Measurements from ENCODE around the gene TBCD.
"Not testable (repeated sequence)": the region's sequence is repeated elsewhere in the genome, so short reads cannot be mapped to it uniquely, and the experiment has no call there.

The TBCD gene

DNA sequence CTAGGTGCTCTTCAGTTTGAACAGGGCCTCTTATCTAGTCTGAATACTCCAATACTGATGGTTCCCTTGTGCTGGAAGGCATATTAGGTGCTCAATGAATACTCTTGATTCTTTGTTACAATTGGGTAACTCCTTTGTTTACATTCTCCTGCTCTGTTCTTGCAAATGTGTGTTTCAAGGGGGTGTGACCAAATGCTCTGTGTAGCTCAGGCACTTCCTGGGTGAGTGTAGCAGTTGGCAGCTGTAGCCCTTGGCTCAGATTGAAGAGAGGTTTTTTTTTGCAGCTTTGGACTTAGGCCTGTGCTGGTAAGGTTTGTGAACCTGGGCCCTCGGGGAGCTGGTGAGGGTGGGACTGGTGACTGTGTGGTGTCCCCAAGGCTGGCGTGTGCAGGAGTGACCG lies 20.2 kb downstream of the TBCD start:
- Mint-ChIP-seq H3K9me3 (peaks cover under 1 to 1% of the 10 kb centered on the region in 2 donors), H3K27ac (no peak overlapping the region), H3K27me3 (no peaks in the 10 kb centered on the region), H3K4me3 (no peak overlapping the region), H3K36me3 (peaks cover 52 to 53% of the 10 kb centered on the region in 2 donors), H3K4me1 (peaks cover 8 to 31% of the 10 kb centered on the region in 2 donors)
- no peak for DNase-seq
- no peak for ATAC-seq (replicated peaks)

DNA sequence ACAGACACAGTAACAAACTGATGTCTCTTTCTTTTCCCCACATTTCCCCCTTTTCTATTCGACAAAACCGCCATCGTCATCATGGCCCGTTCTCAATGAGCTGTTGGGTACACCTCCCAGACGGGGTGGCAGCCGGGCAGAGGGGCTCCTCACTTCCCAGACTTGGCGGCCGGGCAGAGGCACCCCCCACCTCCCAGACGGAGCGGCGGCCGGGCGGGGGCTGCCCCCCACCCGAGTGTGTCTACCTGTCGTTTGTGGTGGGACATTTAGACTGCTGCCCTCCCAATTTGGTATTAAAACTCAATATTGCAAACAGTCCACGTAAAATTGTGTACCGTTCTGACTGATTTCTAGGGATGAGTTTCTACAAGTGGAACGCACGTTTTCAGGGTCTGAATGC lies 22.6 kb downstream of the TBCD start:
- peaks cover 13 to 37% of the 10 kb centered on the region in 2 donors for H3K4me1 Mint-ChIP-seq
- H3K27ac Mint-ChIP-seq; H3K27me3 Mint-ChIP-seq; ATAC-seq (replicated peaks); H3K4me3 Mint-ChIP-seq; DNase-seq; H3K9me3 Mint-ChIP-seq: not testable (repeated sequence)
- H3K36me3 Mint-ChIP-seq = peaks cover 44 to 46% of the 10 kb centered on the region in 2 donors

DNA sequence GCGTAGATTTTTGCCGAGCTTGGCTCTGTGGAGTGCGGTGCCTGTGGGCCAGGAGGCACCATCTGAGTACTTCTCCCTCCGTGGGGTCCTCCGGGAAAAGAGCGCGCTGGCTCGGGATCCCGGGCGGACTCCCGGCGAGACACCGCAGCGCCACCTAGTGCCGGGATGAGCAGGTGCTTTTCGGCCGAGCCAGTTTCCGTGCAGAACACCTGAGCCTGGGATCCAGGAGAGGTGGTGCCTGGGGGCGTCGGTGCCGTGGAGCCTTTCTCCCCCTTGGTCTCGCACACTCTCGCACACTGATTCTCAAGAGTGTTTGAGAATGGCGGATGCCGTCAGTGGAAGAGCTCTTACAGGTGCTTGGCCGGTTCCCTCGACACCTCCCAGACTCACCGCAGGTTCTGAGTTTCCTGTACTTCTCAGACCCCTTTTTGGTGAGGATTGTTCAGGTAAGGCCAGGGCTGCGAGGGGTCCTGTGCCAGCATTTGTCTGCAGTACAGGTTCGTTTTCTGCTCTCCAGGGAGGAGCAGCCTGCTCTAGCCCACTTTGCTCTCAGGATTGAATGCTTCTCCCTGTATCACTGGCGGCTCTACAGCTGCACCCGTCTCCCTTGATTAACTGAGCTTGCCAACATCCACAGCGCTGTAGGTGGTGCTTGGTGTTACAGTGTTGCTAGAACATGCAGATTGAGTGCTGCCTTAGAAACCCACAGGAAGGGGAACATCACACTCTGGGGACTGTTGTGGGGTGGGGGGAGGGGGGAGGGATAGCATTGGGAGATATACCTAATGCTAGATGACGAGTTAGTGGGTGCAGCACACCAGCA lies 23.3 kb downstream of the TBCD start:
- peaks cover 5 to 6% of the 10 kb centered on the region in 2 donors for H3K9me3 Mint-ChIP-seq
- H3K36me3 Mint-ChIP-seq = peaks cover 41 to 45% of the 10 kb centered on the region in 2 donors
- ATAC-seq (replicated peaks) (peak; percentile 93 to 94), DNase-seq (peak; percentile 11)
- peaks cover 13 to 37% of the 10 kb centered on the region in 2 donors for H3K4me1 Mint-ChIP-seq
- H3K27ac Mint-ChIP-seq = peak overlapping the region; percentile 42
- no peaks in the 10 kb centered on the region for H3K27me3 Mint-ChIP-seq
- H3K4me3 Mint-ChIP-seq = no peak overlapping the region

DNA sequence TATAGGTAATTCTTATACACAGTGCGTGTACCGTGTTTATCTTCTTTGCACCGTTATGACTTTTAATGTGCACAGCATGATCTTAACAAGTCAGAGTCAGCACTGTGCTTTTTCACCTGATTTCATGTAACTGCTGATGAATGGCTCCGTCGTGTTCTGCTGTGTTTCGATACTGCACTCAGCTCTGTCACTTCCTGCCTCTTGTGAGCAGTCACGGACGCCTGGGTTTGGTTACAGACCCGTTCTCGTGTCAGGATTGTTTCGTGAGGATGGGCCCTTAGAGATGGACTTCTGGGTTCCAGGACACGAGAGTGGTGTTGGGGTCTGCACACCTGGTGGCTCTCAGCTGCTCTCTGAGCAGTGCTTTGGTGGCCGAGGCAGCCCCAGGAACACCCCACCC lies 24.6 kb downstream of the TBCD start:
- peak overlapping the region; percentile 56 for H3K27ac Mint-ChIP-seq
- H3K36me3 Mint-ChIP-seq = peaks cover 38 to 46% of the 10 kb centered on the region in 2 donors
- H3K4me1 Mint-ChIP-seq = peaks cover 13 to 37% of the 10 kb centered on the region in 2 donors
- peaks cover 5 to 6% of the 10 kb centered on the region in 2 donors for H3K9me3 Mint-ChIP-seq
- ATAC-seq (replicated peaks) (peak; percentile 50 to 55), DNase-seq (no peak)
- peak overlapping the region in 1 of 2 donors; percentile 41 for H3K4me3 Mint-ChIP-seq
- no peaks in the 10 kb centered on the region for H3K27me3 Mint-ChIP-seq

DNA sequence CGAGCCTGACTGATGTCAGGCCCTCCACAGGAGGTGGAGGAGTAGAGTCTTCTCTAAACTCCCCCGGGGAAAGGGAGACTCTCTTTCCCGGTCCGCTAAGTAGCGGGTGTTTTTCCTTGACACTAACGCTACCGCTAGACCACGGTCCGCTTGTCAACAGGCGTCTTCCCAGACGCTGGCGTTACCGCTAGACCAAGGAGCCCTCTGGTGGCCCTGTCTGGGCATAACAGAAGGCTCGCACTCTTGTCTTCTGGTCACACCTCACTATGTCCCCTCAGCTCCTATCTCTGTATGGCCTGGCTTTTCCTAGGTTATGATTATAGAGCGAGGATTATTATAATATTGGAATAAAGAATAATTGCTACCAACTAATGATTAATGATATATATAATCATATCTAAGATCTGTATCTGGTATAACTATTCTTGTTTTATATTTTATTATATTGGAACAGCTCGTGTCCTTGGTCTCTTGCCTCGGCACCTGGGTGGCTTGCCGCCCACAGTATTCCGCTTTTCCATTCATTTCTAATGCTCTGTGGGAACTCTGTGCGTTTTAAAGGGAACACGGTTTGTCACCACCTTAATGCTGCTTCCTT lies 26.0 kb downstream of the TBCD start:
- ATAC-seq (replicated peaks); H3K9me3 Mint-ChIP-seq; H3K4me3 Mint-ChIP-seq; H3K27me3 Mint-ChIP-seq; H3K27ac Mint-ChIP-seq: not testable (repeated sequence)
- Mint-ChIP-seq H3K36me3 (peaks cover 30 to 47% of the 10 kb centered on the region in 2 donors), H3K4me1 (peaks cover 21 to 46% of the 10 kb centered on the region in 2 donors)
- DNase-seq = peak; percentile 24

DNA sequence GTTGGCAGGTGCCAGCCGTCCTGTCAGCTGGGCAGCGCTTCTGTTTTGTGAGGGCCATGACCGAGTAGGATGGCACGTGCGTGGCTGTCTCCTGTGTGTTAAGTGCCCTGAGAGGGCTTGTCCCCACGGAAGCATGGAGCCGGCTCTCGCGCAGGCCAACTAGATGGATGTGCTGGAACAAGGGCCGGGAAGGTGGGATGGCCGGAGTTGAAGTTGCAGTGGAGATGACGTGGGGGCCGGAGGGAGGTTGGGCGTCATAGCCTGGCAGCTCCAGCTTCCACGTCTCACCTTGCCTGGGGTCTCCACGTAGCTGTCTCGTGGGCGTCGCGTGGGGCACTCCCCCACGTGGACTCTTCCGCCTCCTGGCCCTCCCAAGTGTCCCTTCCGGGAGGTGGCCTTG lies 27.7 kb downstream of the TBCD start:
- DNase-seq (no peak), ATAC-seq (replicated peaks) (no peak)
- Mint-ChIP-seq H3K27me3 (no peaks in the 10 kb centered on the region), H3K36me3 (peaks cover 18 to 49% of the 10 kb centered on the region in 2 donors), H3K4me1 (peaks cover 23 to 42% of the 10 kb centered on the region in 2 donors), H3K27ac (no peak overlapping the region), H3K4me3 (no peak overlapping the region), H3K9me3 (peaks cover 5 to 6% of the 10 kb centered on the region in 2 donors)

DNA sequence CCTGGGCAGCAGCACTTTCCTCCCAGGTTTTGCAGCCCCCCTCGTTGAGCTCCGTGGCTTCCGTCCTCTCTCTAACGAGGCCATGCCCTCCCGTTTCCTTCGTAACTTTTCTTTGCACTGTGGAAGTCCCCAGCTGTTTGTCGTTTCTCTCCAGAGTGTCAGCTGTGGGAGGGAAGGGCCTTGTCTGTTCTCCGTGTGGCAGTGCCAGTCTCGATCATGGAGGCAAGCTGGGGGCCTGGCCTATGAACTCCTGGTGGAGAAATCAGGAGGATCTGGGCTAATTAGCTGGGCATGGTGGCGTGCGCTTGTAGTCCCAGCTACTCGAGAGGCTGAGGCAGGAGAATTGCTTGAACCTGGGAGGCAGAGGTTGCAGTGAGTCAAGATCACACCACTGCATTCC lies 28.3 kb downstream of the TBCD start:
- H3K4me3 Mint-ChIP-seq = no peak overlapping the region
- peaks cover 5 to 6% of the 10 kb centered on the region in 2 donors for H3K9me3 Mint-ChIP-seq
- ATAC-seq (replicated peaks) = no peak
- H3K27me3 Mint-ChIP-seq = no peaks in the 10 kb centered on the region
- H3K36me3 Mint-ChIP-seq = peaks cover 18 to 51% of the 10 kb centered on the region in 2 donors
- no peak for DNase-seq
- H3K27ac Mint-ChIP-seq = peak overlapping the region; percentile 61
- peaks cover 22 to 36% of the 10 kb centered on the region in 2 donors for H3K4me1 Mint-ChIP-seq

DNA sequence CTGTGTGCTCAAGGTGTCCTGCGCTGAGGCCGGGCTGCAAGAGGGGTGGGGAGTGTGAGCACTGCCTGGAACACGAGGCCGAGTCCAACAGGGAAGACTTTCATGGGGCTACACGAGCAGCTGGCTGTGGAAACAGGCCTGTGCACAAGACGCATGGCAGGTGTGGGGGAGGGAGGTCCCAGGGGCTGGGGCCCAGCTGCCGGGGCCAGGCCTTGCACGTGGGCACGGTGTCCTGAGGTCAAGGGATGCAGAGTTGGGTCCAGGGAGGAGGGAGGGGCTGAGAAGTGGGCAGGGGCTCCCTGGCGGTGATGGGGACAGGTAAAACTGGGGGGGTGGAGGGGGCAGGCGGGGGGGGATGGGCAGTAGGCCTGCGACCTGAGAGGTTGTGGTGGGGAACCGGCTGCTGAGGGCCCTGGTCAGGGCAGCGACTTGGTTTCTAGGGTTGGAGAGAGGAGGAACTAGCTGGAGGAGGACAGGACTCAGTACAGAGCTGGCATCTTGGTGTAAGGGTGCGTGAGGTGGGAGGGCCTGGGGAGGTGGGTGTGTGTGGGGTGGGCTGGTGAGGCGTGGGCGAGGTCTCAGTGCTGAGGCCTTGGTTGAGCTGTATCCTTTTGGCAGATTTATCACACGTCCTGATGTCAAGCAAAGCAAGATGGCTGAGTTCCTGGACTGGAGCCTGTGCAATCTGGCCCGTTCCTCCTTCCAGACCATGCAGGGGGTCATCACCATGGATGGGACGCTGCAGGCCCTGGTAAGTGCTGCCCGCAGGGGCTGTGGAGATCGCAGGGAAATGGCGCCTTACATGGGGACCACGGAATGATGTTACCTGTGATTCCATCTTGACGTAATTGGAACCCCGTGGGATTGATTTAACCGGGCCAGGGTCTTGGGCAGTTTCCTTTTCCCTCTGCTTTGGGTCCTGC lies 29.4 kb downstream of the TBCD start:
- peaks cover 17 to 51% of the 10 kb centered on the region in 2 donors for H3K36me3 Mint-ChIP-seq
- ATAC-seq (replicated peaks) = peak in 1 of 2 donors; percentile 9

DNA sequence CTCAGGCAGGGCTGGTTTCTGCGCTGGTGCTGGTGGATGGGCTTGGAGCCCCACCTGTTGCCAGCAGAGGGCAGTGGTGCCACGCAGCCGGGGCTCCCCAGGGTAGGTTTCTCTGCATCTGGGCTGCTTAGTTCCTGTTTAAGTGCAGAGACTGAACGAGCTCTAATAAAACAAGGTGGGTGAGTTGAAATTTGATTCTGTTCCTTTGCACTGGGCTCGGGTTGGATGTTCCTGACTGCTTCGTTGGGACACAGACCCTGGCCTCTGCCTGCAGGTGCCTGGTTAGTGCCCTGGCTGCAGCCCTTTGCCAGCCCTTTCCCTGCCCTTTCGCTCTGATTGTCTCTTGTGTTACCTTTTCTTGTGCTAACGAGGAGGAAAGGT lies 30.0 kb downstream of the TBCD start:
- peaks cover 15 to 19% of the 10 kb centered on the region in 2 donors for H3K4me1 Mint-ChIP-seq
- ATAC-seq (replicated peaks) (peak; percentile 100), DNase-seq (peak; percentile 79)
- no peaks in the 10 kb centered on the region for H3K27me3 Mint-ChIP-seq
- no peak overlapping the region for H3K27ac Mint-ChIP-seq
- no peak overlapping the region for H3K4me3 Mint-ChIP-seq
- peaks cover 14 to 51% of the 10 kb centered on the region in 2 donors for H3K36me3 Mint-ChIP-seq
- H3K9me3 Mint-ChIP-seq = peaks cover 5 to 6% of the 10 kb centered on the region in 2 donors

More for the DNA sequence above, 29.4 kb downstream of the TBCD start:
- H3K27ac Mint-ChIP-seq = no peak overlapping the region
- H3K27me3 Mint-ChIP-seq = no peaks in the 10 kb centered on the region
- H3K9me3 Mint-ChIP-seq = peaks cover 5 to 6% of the 10 kb centered on the region in 2 donors
- no peak overlapping the region for H3K4me3 Mint-ChIP-seq
- DNase-seq = no peak
- peaks cover 19 to 25% of the 10 kb centered on the region in 2 donors for H3K4me1 Mint-ChIP-seq

DNA sequence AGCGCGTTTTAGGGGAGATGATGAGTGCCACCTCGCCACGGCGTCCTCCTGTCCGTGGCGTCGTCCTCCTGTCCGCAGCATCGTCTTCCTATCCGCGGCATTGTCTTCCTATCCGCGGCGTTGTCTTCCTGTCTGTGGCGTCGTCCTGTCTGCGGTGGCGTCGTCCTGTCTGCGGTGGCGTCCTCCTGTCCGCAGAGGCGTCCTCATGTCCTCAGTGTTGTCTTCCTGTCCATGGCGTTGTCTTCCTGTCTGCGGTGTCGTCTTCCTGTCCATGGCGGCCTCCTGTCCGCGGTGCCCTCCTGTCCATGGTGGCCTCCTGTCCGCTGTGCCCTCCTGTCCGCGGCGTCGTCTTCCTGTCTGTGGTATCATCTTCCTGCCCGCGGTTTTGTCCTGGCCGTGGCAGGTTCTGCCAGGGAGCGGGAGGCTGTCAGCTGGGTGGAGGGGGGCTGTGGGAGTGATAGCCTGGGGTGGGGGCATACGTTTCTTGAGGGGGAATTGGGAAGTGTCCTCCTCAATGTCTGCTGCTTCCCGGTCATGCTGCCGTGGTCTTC lies 30.9 kb downstream of the TBCD start:
- DNase-seq (no peak), ATAC-seq (replicated peaks) (no peak)
- no peak overlapping the region for H3K27ac Mint-ChIP-seq
- no peaks in the 10 kb centered on the region for H3K27me3 Mint-ChIP-seq
- H3K4me1 Mint-ChIP-seq = peaks cover 14 to 19% of the 10 kb centered on the region in 2 donors
- no peak overlapping the region for H3K4me3 Mint-ChIP-seq
- peaks cover 8 to 43% of the 10 kb centered on the region in 2 donors for H3K36me3 Mint-ChIP-seq
- no peaks in the 10 kb centered on the region for H3K9me3 Mint-ChIP-seq

DNA sequence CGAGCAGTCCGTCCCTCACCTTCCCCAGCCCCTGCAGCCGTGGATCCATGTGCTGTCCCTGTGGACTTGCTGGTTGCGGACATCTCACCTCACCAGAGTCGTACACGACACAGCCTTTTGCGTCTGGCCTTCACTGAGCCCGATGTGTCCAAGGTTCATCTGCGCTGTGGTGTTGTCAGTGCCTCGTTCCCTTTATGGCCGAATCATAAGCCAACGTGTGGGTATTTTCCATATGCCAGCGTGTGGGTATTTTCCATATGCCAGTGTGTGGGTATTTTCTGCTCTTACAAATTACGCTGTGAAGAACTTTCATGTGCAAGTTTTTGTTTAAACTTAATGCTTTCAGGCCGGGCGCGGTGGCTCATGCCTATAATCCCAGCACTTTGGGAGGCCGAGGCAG lies 31.6 kb downstream of the TBCD start:
- Mint-ChIP-seq H3K9me3 (no peaks in the 10 kb centered on the region), H3K36me3 (peaks cover 8 to 43% of the 10 kb centered on the region in 2 donors), H3K27ac (no peak overlapping the region), H3K4me1 (peaks cover 17 to 25% of the 10 kb centered on the region in 2 donors), H3K4me3 (no peak overlapping the region), H3K27me3 (no peaks in the 10 kb centered on the region)
- DNase-seq (no peak), ATAC-seq (replicated peaks) (no peak)

DNA sequence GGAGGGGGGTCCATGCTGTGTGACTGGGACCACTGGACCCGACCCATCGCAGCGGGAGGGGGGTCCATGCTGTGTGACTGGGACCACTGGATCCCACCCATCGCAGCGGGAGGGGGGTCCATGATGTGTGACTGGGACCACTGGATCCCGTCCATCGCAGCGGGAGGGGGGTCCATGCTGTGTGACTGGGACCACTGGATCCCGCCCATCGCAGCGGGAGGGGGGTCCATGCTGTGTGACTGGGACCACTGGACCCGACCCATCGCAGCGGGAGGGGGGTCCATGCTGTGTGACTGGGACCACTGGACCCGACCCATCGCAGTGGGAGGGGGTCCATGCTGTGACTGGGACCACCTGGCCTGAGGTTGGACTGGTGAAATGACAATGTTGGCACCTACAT lies 33.7 kb downstream of the TBCD start:
- not testable (repeated sequence) for H3K9me3 Mint-ChIP-seq; H3K27ac Mint-ChIP-seq; H3K27me3 Mint-ChIP-seq; ATAC-seq (replicated peaks); H3K4me3 Mint-ChIP-seq; DNase-seq
- peaks cover 17 to 50% of the 10 kb centered on the region in 2 donors for H3K36me3 Mint-ChIP-seq
- H3K4me1 Mint-ChIP-seq = peaks cover 19 to 38% of the 10 kb centered on the region in 2 donors

DNA sequence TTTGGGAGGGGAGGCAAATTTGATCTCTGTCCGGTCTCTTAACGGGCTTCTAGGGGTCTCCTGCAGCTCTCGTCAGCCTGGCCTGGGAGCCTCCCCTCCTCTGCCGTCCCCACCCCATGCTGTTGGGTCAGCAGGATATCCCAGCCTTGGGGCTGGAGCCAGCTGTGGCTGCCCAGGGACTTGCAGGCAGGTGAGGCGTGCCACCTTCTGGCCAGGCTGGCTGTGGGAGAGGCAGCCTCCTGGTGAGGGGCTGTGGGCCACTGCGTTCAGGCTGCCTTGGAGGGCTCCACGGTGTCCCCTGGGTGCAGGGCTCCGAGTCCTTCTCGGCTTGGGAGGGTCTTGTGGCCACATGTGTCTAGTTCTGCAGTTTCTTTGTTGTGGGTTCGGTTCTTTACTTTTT lies 34.6 kb downstream of the TBCD start:
- Mint-ChIP-seq H3K27ac (no peak overlapping the region), H3K27me3 (no peaks in the 10 kb centered on the region), H3K4me3 (no peak overlapping the region), H3K36me3 (peaks cover 17 to 51% of the 10 kb centered on the region in 2 donors), H3K4me1 (peaks cover 21 to 38% of the 10 kb centered on the region in 2 donors), H3K9me3 (no peaks in the 10 kb centered on the region)
- ATAC-seq (replicated peaks) (no peak), DNase-seq (no peak)

Measured in stimulated activated naive B cell treated with anti-CD40 and anti-IgM and Interleukin-4, amounts not matched to agents 10 μg/mL and 1 μg/mL and 100 μg/mL, for 72 hours (primary cell).